ENCODE measurements around the gene CCSER1.

Gene CCSER1

DNA sequence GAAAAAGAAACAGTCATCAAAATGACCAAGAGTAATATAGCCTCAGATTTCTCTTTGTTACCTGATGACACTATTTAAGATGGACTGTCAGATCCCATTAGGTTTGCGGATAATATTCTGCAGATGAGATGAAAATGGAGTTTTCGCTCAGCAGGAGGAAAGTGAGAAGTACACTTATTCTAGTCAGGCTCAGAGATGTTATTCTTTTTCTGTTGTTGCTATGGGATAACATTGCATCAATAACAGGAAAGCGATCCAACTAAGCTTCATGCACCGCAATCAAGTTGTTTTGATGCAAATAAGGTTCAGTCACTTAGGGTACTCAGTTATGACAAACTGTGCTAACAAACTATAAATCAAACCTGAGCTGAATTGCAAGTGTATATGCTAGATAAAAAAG lies 415.0 kb downstream of the CCSER1 start:
- H3K4me3 ChIP-seq (ENCODE audit: low read depth, low read length), result no peak overlapping the region
- TF ChIP-seq, protein P1, sequence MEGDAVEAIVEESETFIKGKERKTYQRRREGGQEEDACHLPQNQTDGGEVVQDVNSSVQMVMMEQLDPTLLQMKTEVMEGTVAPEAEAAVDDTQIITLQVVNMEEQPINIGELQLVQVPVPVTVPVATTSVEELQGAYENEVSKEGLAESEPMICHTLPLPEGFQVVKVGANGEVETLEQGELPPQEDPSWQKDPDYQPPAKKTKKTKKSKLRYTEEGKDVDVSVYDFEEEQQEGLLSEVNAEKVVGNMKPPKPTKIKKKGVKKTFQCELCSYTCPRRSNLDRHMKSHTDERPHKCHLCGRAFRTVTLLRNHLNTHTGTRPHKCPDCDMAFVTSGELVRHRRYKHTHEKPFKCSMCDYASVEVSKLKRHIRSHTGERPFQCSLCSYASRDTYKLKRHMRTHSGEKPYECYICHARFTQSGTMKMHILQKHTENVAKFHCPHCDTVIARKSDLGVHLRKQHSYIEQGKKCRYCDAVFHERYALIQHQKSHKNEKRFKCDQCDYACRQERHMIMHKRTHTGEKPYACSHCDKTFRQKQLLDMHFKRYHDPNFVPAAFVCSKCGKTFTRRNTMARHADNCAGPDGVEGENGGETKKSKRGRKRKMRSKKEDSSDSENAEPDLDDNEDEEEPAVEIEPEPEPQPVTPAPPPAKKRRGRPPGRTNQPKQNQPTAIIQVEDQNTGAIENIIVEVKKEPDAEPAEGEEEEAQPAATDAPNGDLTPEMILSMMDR (IDR thresholded peaks at IDR 0.05; ENCODE audit: insufficient read depth, low read length, missing control alignments), result no peak
- POLR2A ChIA-PET, result no interaction called here
- CTCF ChIA-PET, result no interaction called here
- DNase-seq (ENCODE audit: low read depth, low spot score), result no peak

DNA sequence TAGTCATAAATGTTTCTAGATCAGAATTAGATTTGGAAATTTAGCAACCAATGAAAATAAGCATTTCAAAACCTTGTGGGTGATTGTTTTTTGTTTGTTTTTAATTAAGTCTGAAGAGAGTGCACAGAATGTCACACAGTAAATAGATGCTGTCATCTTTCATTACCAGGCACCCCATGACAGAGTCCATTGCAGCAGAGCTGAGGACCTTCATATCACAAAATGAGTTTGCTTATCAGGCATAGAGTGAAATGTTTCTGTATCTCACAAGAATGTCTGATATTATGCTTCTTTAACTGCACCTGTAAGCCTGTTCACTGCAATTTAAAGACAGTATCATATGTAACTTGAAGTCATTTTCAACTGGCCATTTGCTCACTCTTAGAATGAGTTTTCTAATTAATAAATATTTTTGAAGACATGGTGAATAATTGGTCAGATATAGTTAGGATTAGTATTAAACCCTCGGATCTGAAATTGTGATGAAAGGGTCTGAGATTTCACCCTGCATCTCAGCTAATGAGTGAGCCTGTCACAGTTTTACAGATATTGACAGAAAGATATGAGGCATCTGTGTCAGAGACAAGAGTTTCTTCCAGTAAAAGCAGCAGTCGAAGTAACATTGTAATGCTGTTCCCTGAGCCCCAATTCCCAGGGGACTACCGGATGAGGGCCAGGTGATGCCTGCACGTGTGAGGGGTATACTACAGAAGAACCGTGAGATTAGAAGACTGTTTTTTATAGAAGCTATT lies 416.4 kb downstream of the CCSER1 start:
- POLR2A ChIA-PET, result no interaction called here
- TF ChIP-seq, protein P1 (IDR thresholded peaks at IDR 0.05; ENCODE audit: insufficient read depth, low read length, missing control alignments), result no peak

DNA sequence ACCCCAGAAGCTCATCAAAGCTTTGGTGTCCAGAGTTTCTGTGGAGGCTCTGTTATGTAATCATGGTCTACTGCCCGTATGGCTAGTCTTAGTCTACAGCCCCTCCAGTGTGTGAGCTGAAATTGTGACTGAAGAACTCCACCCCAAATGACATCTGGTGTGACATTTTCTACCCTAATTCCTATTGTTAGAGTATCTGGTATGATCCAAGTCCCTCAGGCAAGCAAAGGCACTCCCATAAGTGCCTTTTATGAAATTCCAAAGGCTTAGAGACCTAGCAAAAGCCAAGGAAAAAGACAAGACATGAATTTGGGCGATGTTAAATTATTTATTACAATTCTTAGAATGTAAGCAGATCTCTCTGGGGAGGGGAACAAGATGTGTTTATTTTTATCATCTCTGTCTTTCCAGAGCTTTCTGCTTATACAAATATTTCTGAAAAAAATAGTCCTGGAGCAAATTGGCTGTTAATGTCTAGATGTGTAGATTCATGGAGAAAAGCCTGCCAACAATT lies 417.4 kb downstream of the CCSER1 start:
- no peak overlapping the region for H3K4me3 ChIP-seq (ENCODE audit: low read depth, low read length)
- no peak for DNase-seq (ENCODE audit: low read depth, low spot score)
- POLR2A ChIA-PET, result no interaction called here
- CTCF ChIA-PET, result no interaction called here
- TF ChIP-seq, protein P1 (IDR thresholded peaks at IDR 0.05; ENCODE audit: insufficient read depth, low read length, missing control alignments), result no peak

More for the DNA sequence above, 416.4 kb downstream of the CCSER1 start:
- no peak for DNase-seq (ENCODE audit: low read depth, low spot score)
- H3K4me3 ChIP-seq (ENCODE audit: low read depth, low read length), result no peak overlapping the region
- CTCF ChIA-PET, result no interaction called here

DNA sequence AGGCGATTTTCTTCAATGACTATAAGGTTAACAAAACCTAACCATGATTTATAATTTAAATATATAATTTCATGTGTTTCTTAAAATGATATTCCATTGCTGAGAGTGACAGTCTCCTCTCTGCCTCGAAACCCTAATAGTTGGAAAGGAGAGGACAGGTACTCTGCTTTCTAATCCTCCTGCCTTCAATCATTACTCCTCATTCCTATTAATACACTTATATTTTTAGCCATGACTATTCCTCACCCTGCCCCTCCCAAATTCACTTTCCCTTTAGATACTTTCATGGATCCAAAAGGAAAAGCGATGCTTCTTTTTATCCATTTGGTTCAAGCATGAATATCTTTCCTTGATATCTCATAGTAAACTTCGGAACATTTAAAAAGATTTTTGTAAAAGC lies 418.2 kb downstream of the CCSER1 start:
- POLR2A ChIA-PET, result no interaction called here
- TF ChIP-seq, protein P1 (IDR thresholded peaks at IDR 0.05; ENCODE audit: insufficient read depth, low read length, missing control alignments), result no peak
- CTCF ChIA-PET, result no interaction called here
- no peak for DNase-seq (ENCODE audit: low read depth, low spot score)
- no peak overlapping the region for H3K4me3 ChIP-seq (ENCODE audit: low read depth, low read length)

DNA sequence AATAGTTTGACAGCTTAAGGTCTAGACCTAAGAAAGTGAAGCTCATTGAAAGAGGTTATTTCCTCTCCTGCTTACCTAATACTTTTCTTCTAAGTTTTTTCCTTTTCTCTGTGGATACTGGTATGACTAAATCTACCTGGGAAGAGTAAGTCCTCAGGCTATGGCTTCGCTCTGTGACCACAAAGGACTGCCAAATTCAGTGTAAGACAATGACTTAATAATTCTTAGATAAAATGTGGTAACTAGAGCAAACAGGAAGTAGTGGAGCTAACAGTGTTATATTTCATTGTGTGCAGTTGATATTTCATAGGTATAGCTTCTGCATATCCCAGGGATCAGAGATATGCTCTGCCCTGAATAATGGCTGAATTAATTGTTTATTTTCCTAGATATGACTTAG lies 418.9 kb downstream of the CCSER1 start:
- TF ChIP-seq, protein P1 (IDR thresholded peaks at IDR 0.05; ENCODE audit: insufficient read depth, low read length, missing control alignments), result no peak
- no peak for DNase-seq (ENCODE audit: low read depth, low spot score)
- ChIA-PET CTCF (no interaction called here), POLR2A (no interaction called here)
- H3K4me3 ChIP-seq (ENCODE audit: low read depth, low read length), result no peak overlapping the region

DNA sequence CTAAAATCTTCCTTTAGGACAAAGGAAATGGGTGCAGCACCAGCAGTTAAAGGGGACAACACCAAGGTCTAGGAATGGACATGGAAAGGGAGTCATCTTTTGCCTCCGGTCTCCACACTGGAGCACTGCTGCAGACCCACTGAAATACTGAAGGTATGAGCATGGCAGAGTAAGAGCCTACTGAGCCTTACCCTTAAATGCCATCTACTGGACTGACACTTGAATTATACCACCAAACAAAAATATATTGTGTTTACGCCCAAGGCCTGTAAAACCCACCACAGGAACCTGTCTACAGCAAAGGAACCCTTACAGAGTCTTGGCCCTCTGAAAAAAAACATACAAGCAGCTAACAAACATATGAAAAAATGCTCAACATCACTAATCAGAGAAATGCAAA lies 443.4 kb downstream of the CCSER1 start:
- TF ChIP-seq, protein P1 (IDR thresholded peaks at IDR 0.05; ENCODE audit: insufficient read depth, low read length, missing control alignments), result no peak
- POLR2A ChIA-PET, result no interaction called here
- no peak overlapping the region for H3K4me3 ChIP-seq (ENCODE audit: low read depth, low read length)
- CTCF ChIA-PET, result no interaction called here
- no peak for DNase-seq (ENCODE audit: low read depth, low spot score)

Data from AG04449 (cell line).